PC-9 (cell line): Measurements from ENCODE around the gene GPR68.

ENCODE experiments used
- EZH2 ChIP-seq: fragments of 200-600 bp; sonication (generic); IDR thresholded peaks from 2 replicates; pipeline ENCODE4 v1.8.0; 2017; ENCODE audit warnings: antibody characterized with exemption, low read depth
- TF ChIP-seq, protein P1 (sequence below): fragments of 200-600 bp; sonication (generic); conservative IDR thresholded peaks from 2 replicates; pipeline ENCODE4 v1.6.1; 2017; ENCODE audit warnings: mixed run types, antibody characterized with exemption, mild to moderate bottlenecking, moderate library complexity

GRCh38 chr14:91282954-91283645 lies 38.6 kb upstream of the GPR68 start:
- TF ChIP-seq, protein P1, sequence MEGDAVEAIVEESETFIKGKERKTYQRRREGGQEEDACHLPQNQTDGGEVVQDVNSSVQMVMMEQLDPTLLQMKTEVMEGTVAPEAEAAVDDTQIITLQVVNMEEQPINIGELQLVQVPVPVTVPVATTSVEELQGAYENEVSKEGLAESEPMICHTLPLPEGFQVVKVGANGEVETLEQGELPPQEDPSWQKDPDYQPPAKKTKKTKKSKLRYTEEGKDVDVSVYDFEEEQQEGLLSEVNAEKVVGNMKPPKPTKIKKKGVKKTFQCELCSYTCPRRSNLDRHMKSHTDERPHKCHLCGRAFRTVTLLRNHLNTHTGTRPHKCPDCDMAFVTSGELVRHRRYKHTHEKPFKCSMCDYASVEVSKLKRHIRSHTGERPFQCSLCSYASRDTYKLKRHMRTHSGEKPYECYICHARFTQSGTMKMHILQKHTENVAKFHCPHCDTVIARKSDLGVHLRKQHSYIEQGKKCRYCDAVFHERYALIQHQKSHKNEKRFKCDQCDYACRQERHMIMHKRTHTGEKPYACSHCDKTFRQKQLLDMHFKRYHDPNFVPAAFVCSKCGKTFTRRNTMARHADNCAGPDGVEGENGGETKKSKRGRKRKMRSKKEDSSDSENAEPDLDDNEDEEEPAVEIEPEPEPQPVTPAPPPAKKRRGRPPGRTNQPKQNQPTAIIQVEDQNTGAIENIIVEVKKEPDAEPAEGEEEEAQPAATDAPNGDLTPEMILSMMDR, result no peak
- TF ChIP-seq EZH2, result no peak
